H9 (cell line): ENCODE data around the gene TEX2. TPM values are rescaled to one million over a fixed set of nuclear protein-coding genes. Genes with fewer than 3 reads are reported as not detected.

Experiments
- DNase-seq: peaks from one replicate; pipeline ENCODE4 v3.0.0-alpha.2; 2017
- H2AFZ ChIP-seq: one replicate; pipeline ENCODE4 v1.6.1; 2013; ENCODE audit warnings: mild to moderate bottlenecking, low read length, control low read depth, moderate library complexity
- H2AK5ac ChIP-seq: 2 replicates; pipeline ENCODE4 v1.6.1; 2013; ENCODE audit warnings: low read length, control low read depth, mixed read lengths; ENCODE audit not compliant: insufficient read length
- H2BK120ac ChIP-seq: one replicate; pipeline ENCODE4 v1.6.1; 2013; ENCODE audit warnings: low read depth, mild to moderate bottlenecking, low read length, control low read depth, inconsistent platforms; ENCODE audit not compliant: poor library complexity, severe bottlenecking
- H2BK12ac ChIP-seq: 2 replicates; pipeline ENCODE4 v1.6.1; 2013; ENCODE audit warnings: low read length, control low read depth, mixed read lengths, low read depth; ENCODE audit not compliant: insufficient read length
- H2BK15ac ChIP-seq: 2 replicates; pipeline ENCODE4 v1.6.1; 2013; ENCODE audit warnings: low read depth, low read length, control low read depth
- H2BK20ac ChIP-seq: one replicate; pipeline ENCODE4 v1.6.1; 2013; ENCODE audit warnings: low read depth, mild to moderate bottlenecking, low read length, control low read depth, inconsistent platforms; ENCODE audit not compliant: poor library complexity, severe bottlenecking
- H2BK5ac ChIP-seq: 2 replicates; pipeline ENCODE4 v1.6.1; 2013; ENCODE audit warnings: low read length, control low read depth, mixed read lengths; ENCODE audit not compliant: insufficient read length
- H3K14ac ChIP-seq: 2 replicates; pipeline ENCODE4 v1.6.1; 2013; ENCODE audit warnings: low read length, control low read depth; ENCODE audit not compliant: insufficient read depth
- H3K18ac ChIP-seq: 2 replicates; pipeline ENCODE4 v1.6.1; 2013; ENCODE audit warnings: low read depth, mild to moderate bottlenecking, mixed read lengths, low read length, control low read depth; ENCODE audit not compliant: insufficient read length
- H3K23ac ChIP-seq: 2 replicates; pipeline ENCODE4 v1.6.1; 2013; ENCODE audit warnings: low read length, control low read depth, mixed read lengths, low read depth; ENCODE audit not compliant: insufficient read length
- H3K23me2 ChIP-seq: 2 replicates; pipeline ENCODE4 v1.6.1; 2013; ENCODE audit warnings: low read depth, mild to moderate bottlenecking, mixed read lengths, low read length, control low read depth; ENCODE audit not compliant: insufficient read length, poor library complexity, severe bottlenecking
- H3K27ac ChIP-seq: 2 replicates; pipeline ENCODE4 v1.5.1; 2013; ENCODE audit warnings: low read length, control low read depth, mixed read lengths, low read depth; ENCODE audit not compliant: insufficient read length
- H3K27me3 ChIP-seq: 2 replicates; pipeline ENCODE4 v1.6.1; 2013; ENCODE audit warnings: low read length, control low read depth, inconsistent platforms; ENCODE audit not compliant: insufficient read depth
- H3K4ac ChIP-seq: 2 replicates; pipeline ENCODE4 v1.6.1; 2013; ENCODE audit warnings: low read depth, mild to moderate bottlenecking, control low read depth, inconsistent platforms, low read length, moderate library complexity
- H3K4me1 ChIP-seq: 2 replicates; pipeline ENCODE4 v1.6.1; 2013; ENCODE audit warnings: low read length, control low read depth, inconsistent platforms; ENCODE audit not compliant: insufficient read depth
- H3K4me2 ChIP-seq: 2 replicates; pipeline ENCODE4 v1.6.1; 2013; ENCODE audit warnings: low read length, control low read depth, mixed read lengths; ENCODE audit not compliant: insufficient read length, insufficient read depth
- H3K56ac ChIP-seq: 2 replicates; pipeline ENCODE4 v1.6.1; 2013; ENCODE audit warnings: low read depth, mild to moderate bottlenecking, mixed read lengths, low read length, control low read depth; ENCODE audit not compliant: insufficient read length
- H3K79me1 ChIP-seq: 2 replicates; pipeline ENCODE4 v1.6.1; 2013; ENCODE audit warnings: low read depth, mild to moderate bottlenecking, moderate library complexity, low read length, control low read depth, inconsistent platforms; ENCODE audit not compliant: insufficient read depth, poor library complexity, severe bottlenecking
- H3K79me2 ChIP-seq: 2 replicates; pipeline ENCODE4 v1.6.1; 2013; ENCODE audit warnings: low read length, control low read depth, inconsistent platforms; ENCODE audit not compliant: insufficient read depth
- H3K9ac ChIP-seq: 2 replicates; pipeline ENCODE4 v1.6.1; 2013; ENCODE audit warnings: low read length, control low read depth, mixed read lengths; ENCODE audit not compliant: insufficient read length; ENCODE audit errors: extremely low read depth
- H3K9me3 ChIP-seq: one replicate; pipeline ENCODE4 v1.6.1; 2013; ENCODE audit warnings: low read depth, low read length, inconsistent platforms; ENCODE audit not compliant: control insufficient read depth
- H3T11ph ChIP-seq: one replicate; pipeline ENCODE4 v1.6.1; 2013; ENCODE audit warnings: mild to moderate bottlenecking, low read length, control low read depth, inconsistent platforms
- H4K20me1 ChIP-seq: one replicate; pipeline ENCODE4 v1.6.1; 2013; ENCODE audit not compliant: control insufficient read depth, insufficient read length, insufficient read depth
- H4K5ac ChIP-seq: 2 replicates; pipeline ENCODE4 v1.6.1; 2013; ENCODE audit warnings: low read depth, mild to moderate bottlenecking, mixed read lengths, low read length, control low read depth; ENCODE audit not compliant: insufficient read length
- H4K8ac ChIP-seq: replicated peaks from 2 replicates; pipeline ENCODE4 v1.6.1; 2013; ENCODE audit warnings: low read length, control low read depth, mixed read lengths, low read depth; ENCODE audit not compliant: insufficient read length
- H4K91ac ChIP-seq: 2 replicates; pipeline ENCODE4 v1.6.1; 2013; ENCODE audit warnings: low read depth, mild to moderate bottlenecking, moderate library complexity, mixed read lengths, low read length, control low read depth; ENCODE audit not compliant: insufficient read length
- H3K27ac Mint-ChIP-seq, 3 experiments: 2 replicates in 2 of 3; 3 replicates in 1 of 3; pipeline ENCODE4 v1.8.0; 2020 to 2021; ENCODE audit warnings: mixed read lengths in 3 of 3, mild to moderate bottlenecking in 1 of 3, moderate library complexity in 1 of 3
- H3K27me3 Mint-ChIP-seq: 2 replicates; pipeline ENCODE4 v1.8.0; 2021; ENCODE audit warnings: low read depth, mild to moderate bottlenecking, moderate library complexity, mixed read lengths
- H3K36me3 Mint-ChIP-seq, 3 experiments: 2 replicates in 2 of 3; 3 replicates in 1 of 3; pipeline ENCODE4 v1.8.0; 2020 to 2021; ENCODE audit warnings: low read depth in 3 of 3, mixed read lengths in 3 of 3; ENCODE audit not compliant: insufficient read depth in 1 of 3
- H3K4me1 Mint-ChIP-seq, 2 experiments: 2 replicates each; pipeline ENCODE4 v1.8.0; 2020; ENCODE audit warnings: mixed read lengths in 2 of 2
- H3K4me3 Mint-ChIP-seq, 2 experiments: 2 replicates in 1 of 2; 3 replicates in 1 of 2; pipeline ENCODE4 v1.8.0; 2020 to 2021; ENCODE audit warnings: mild to moderate bottlenecking in 2 of 2, mixed read lengths in 2 of 2, moderate library complexity in 1 of 2
- H3K9me3 Mint-ChIP-seq, 2 experiments: 2 replicates in 1 of 2; 3 replicates in 1 of 2; pipeline ENCODE4 v1.8.0; 2020; ENCODE audit warnings: mild to moderate bottlenecking in 2 of 2, mixed read lengths in 2 of 2, moderate library complexity in 1 of 2
- CTCF ChIP-seq: fragments of 200-600 bp; sonication (generic); conservative IDR thresholded peaks from 3 replicates; pipeline ENCODE4 v1.8.0; 2021; ENCODE audit warnings: antibody characterized with exemption, mild to moderate bottlenecking
- WGBS: extraction: QIAGEN DNeasy Blood & Tissue Kit; methylation state at CpG from one replicate; pipeline ENCODE4 v1.1.7; 2013; ENCODE audit warnings: missing lambda C conversion rate, low lambda C conversion rate, mixed read lengths; ENCODE audit not compliant: insufficient read length; ENCODE audit errors: extremely low coverage; 5-methylcytosine and 5-hydroxymethylcytosine counted together
- total RNA-seq: library from RNA; stranded (reverse); gene quantifications from 2 replicates; pipeline ENCODE4 v1.2.1, GENCODE V29; 2021

Gene TEX2
- total RNA-seq, 1 experiment from 2014 or later = 12.2 TPM

DNA sequence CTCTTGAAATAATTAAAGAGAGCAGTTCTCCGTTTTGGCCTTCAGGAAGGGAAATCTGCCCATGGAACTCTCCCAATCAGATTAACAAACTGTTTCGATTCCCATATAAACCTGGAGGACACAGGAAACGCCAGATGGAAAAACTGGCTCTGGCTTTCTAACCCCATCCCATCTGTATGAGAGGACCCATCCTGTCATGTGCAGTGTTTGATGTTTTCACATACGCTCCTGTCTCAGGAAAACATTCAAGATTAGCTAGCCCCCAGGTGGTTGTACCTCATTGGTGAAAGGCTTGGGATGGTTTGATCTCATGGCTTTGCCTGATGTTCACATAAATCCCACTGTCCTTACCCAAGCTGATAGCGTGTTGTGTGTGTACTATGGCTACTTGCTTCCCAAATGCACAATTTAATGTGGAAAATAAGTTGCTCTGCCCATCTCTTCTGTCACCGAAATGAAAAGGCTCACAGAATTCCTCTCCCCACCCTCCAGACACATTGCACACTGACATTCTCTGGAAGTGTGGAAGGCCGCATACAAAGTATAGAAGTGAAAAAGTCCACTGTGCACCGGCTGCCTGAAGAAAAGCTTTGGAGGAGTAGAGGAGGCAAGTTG is 114.9 kb downstream of the TEX2 start:
- H3K9me3 ChIP-seq = no peaks in the 10 kb centered on the region
- no peaks in the 10 kb centered on the region for H4K20me1 ChIP-seq
- no peak overlapping the region for H4K5ac ChIP-seq
- no peaks in the 10 kb centered on the region; the same call in 1 of the 2 replicates for H3K4me1 ChIP-seq
- H2AFZ ChIP-seq = no peak overlapping the region
- no peak overlapping the region for H3K18ac ChIP-seq
- peak overlapping the region; percentile 75 for H3K27ac ChIP-seq
- H2BK5ac ChIP-seq = no peak overlapping the region
- no peak overlapping the region for H3K4ac ChIP-seq
- no peak overlapping the region for H2AK5ac ChIP-seq
- no peaks in the 10 kb centered on the region for H3K79me2 ChIP-seq
- H2BK120ac ChIP-seq = no peak overlapping the region
- H3K56ac ChIP-seq = no peak overlapping the region
- H3T11ph ChIP-seq = no peak overlapping the region
- H3K27ac Mint-ChIP-seq = peak overlapping the region in 2 of 3 experiments; percentile 11 to 91; a peak in 3 of 7 replicates
- H3K36me3 Mint-ChIP-seq = peaks cover 0 to 19% (median 18%) of the 10 kb centered on the region in 3 experiments; a peak in 6 of 7 replicates
- no CpG with 5 or more reads among the region's 8 CpGs for WGBS
- no peak overlapping the region for H2BK20ac ChIP-seq
- TF ChIP-seq CTCF = no peak
- peaks cover 7% of the 10 kb centered on the region for H3K23me2 ChIP-seq
- H4K8ac ChIP-seq = no peak overlapping the region
- no peaks in the 10 kb centered on the region; a peak in 1 of 5 replicates for H3K9me3 Mint-ChIP-seq
- H3K4me2 ChIP-seq = no peak overlapping the region
- no peaks in the 10 kb centered on the region; the same call in 1 of the 2 replicates for H3K27me3 Mint-ChIP-seq
- no peak overlapping the region for H4K91ac ChIP-seq
- H2BK12ac ChIP-seq = no peak overlapping the region
- H3K4me1 Mint-ChIP-seq = peaks cover 16 to 24% of the 10 kb centered on the region in 2 experiments
- H3K79me1 ChIP-seq = no peaks in the 10 kb centered on the region
- no peak overlapping the region for H3K9ac ChIP-seq
- no peaks in the 10 kb centered on the region for H3K27me3 ChIP-seq
- no peak overlapping the region for H3K14ac ChIP-seq
- no peak overlapping the region for H2BK15ac ChIP-seq
- peak overlapping the region; percentile 41 to 50; a peak in 4 of 5 replicates for H3K4me3 Mint-ChIP-seq
- DNase-seq = no peak
- no peak overlapping the region for H3K23ac ChIP-seq
